HG03196 (cell line): Measurements from ENCODE around the gene ZNF587B.
"Not testable (repeated sequence)": the region's sequence is repeated elsewhere in the genome, so short reads cannot be mapped to it uniquely, and the experiment has no call there.

ENCODE experiments used
- ATAC-seq: cut with Tn5 transposase; IDR thresholded peaks from one replicate; pipeline ENCODE4 v1.9.1; 2021; ENCODE audit not compliant: unreplicated experiment

ZNF587B gene

DNA sequence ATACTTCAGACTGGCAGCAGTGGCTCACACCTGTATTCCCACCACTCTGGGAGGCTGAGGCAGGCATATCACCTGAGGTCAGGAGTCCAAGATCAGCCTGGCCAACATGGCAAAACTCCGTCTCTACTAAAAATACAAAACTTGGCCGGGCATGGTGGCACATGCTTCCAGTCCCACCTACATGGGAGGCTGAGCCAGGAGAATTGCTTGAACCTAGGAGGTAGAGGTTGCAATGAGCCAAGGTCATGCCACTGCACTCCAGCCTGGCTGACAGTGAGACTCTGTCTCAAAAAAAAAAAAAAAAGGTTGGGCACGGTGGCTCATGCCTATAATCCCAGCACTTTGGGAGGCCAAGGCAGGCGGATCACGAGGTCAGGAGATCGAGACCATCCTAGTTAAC, 39.6 kb downstream of the ZNF587B start:
- not testable (repeated sequence) for ATAC-seq

DNA sequence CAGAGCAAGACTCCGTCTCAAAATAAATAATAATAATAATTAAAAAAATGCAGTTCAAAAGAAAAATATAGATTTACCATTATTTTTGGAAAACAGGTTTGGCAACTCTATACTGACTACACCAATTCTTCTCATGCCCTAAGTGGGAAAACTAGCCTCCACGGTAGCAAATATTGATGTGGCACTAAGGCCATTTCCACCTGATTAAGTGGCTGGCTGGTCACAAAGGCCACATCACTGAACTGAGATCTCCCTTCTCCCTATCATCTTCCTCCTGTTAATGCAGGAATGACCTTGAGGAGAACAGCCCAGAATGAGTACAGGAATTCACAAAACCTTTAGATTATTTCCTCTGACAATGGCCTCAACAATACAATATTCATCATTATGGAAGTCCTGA, 40.1 kb downstream of the ZNF587B start:
- no peak for ATAC-seq

DNA sequence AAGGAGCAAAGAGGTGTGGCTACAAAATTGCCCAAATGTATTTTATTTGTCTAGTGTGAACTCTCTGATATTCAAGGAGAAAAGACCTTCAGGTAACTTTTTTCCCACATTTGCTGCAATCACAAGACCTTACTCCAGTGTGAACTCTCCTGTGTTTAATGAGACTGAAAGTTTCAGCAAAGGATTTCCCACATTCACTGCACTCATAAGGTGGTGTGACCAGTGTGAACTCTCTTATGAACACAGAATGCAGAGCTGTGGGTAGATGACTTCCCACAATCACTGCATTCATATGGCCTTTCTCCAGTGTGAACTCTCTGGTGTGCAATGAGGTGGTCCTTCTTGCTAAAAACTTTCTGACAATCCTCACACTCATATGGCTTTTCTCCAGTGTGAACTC, 42.4 kb downstream of the ZNF587B start:
- no peak for ATAC-seq

DNA sequence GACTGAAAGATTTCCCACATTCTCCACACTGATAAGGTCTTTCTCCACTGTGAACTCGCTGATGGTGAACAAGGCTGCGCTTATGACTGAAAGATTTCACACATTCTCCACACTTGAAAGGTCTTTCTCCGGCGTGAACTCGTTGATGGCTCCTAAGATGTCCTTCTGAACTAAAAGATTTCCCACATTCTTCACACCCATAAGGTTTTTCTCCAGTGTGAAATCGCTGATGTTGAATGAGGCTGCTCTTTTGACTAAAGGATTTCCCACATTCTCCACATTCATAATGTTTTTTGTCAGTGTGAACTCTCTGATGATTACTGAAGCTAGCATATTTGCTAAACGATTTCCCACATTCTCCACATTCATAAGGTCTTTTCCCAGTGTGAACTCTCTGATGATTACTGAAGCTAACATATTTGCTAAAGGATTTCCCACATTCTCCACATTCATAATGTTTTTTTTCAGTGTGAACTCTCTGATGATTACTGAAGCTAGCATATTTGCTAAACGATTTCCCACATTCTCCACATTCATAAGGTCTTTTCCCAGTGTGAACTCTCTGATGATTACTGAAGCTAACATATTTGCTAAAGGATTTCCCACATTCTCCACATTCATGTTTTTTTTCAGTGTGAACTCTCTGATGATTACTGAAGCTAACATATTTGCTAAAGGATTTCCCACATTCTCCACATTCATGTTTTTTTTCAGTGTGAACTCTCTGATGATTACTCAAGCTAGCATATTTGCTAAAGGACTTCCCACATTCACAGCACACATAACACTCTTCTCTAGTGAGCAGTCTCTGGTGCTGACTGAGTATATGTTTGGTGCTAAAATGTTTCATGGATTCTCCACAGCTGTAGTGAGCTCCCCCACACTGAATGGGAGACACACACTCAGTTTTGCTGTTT, 44.0 kb downstream of the ZNF587B start:
- ATAC-seq, result not testable (repeated sequence)

DNA sequence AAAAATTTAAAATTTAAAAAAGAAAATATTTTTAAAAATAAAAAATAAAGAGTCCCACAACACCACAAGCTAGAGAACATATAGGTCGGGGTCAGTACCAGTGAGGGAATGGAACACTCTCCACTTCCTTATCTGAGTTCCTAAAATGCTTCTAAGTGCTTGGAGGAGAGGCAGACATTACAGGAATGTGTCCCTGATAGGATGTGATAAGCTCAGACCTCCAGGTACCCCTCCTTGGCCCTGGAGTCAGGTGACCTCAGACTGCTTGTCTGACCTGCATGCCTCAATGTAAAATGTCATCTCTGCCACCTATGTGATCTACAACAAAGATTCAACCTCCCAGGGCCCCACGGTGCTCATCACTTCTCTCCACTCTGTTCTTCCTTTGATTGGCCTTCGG, 55.9 kb downstream of the ZNF587B start:
- no peak for ATAC-seq

DNA sequence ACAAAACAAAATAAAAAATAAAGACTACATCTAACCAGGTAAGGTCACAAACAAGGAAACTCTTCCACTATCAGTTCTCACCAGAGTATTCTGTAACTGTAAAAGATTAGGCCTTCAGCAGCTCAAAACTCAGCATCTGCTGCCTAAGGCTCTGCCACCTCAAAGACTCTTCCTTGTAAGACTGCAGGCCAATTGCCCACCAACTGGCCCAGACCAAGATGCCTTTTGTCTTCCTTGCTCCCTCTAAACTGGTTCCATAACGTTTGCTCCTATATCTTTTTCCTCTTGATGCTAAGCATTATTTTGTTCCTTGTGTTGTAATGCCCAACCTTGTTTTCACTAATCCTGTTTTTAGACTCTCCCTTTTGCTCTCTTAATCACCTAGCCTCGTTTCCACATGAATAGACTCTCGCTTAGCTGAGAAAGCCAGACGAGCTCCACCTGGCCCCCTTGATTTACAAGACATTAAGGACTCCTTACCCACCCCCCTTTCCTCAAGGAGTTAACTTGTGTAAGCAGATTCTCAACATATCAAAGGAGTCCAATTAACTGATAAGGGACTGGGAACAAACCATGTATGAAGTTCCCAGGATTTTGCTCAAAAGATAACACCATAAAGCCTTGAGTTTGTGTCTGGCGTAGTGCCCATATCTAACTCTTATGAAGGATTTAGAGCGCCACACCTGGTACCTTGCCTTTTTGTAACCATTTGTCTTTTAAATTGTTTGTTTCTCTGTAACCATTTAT, 57.3 kb downstream of the ZNF587B start:
- no peak for ATAC-seq

DNA sequence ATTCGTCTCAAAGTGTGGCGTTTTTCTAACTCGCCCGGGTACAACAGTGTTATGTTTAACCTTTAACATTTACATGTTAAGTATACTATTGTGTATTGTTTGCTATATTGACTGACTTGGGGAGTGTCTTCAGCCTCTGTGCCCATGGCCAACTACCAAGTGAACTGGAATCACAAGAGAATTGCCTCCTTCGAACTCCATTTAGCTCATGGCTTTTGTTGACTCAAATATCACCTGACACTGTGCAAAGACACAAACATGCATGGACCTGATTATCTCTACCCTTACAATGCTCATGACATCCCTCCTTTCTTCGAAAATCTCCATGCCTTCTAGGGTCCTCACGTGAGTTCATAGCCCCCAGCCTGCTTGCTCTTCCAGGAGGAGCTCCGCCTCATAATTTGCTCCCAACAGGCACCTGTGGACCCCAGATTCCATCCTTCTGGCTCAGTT, 58.0 kb downstream of the ZNF587B start:
- no peak for ATAC-seq

DNA sequence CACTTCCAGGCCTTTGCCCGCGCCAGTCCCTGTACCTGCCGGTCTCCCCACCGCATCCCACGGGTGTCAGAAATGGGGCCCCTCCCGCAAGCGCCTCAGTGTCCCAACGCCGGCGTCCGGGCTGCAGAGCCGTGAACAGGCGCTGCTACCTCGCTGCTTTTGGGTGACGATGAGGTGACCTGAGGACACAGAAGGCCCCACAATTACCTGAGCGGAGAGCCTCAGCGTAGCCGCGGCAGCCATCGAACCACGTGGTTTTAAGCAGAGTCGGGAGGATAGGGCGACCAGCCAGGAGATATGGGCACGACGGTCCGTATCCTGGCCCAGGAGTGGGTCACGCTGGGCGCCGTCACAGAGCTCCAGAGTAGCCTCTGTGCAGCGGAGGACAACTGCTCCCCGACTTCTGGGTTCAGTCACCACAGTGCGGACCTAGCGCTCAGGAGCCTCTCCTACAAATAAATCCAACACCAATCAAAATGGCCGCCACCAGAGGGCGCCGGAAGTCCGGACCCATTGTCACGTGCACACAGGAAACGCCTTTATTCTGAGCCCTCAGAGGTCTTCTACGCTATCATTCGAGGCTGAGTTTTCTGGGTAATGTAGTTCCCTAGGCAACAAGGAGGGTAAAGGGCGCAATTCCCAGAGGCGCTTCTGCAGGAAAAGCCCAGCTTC, 58.6 kb downstream of the ZNF587B start, which contains the start of gene ZNF814:
Gene ZNF814, minus strand, starts transcription at position 478 of the 672 bp plus-strand sequence. Its CDS starts 235 bp downstream, at position 243.
- no peak for ATAC-seq

DNA sequence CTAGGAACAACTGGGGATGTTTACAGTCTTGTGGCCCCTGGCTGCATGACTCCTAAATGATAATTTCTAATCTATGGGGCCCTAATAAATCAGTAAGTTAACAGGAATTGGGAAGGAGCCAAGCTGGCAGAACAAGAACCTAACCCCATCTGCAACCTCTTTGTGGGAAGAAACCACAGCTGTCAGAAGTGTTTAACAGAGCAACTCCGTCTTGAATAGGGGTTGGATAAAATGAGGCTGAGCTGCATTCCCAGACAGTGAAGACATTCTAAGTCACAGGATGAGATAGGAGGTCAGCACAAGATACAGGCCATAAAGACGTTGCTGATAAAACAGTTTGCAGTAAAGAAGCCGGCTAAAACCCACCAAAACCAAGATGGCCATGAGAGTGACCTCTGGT, 60.6 kb downstream of the ZNF587B start:
- ATAC-seq, result not testable (repeated sequence)
